HG03457 (cell line): Measurements from ENCODE around the gene SELENOM.
"Not testable (repeated sequence)": the region's sequence is repeated elsewhere in the genome, so short reads cannot be mapped to it uniquely, and the experiment has no call there.

Experiments
- ATAC-seq: cut with Tn5 transposase; IDR thresholded peaks from one replicate; pipeline ENCODE4 v1.9.1; 2021; ENCODE audit warnings: moderate number of reproducible peaks; ENCODE audit not compliant: unreplicated experiment

Gene SELENOM

GRCh38 chr22:31134688-31135087 is 27.3 kb upstream of the SELENOM start:
- no peak for ATAC-seq

DNA sequence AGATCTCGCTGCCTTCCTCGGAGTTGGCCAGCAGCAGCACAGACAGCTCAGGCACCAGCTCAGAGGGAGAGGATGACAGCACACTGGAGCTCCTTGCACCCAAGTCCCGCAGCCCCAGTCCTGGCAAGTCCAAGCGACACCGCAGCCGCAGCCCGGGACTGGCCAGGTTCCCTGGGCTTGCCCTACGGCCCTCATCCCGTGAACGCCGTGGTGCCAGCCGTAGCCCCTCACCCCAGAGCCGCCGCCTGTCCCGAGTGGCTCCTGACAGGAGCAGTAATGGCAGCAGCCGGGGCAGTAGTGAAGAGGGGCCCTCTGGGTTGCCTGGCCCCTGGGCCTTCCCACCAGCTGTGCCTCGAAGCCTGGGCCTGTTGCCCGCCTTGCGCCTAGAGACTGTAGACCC is 26.5 kb upstream of the SELENOM start:
- no peak for ATAC-seq

- ATAC-seq: no peak
Measured at GRCh38 chr22:31130873-31131272, 23.5 kb upstream of the SELENOM start.

DNA sequence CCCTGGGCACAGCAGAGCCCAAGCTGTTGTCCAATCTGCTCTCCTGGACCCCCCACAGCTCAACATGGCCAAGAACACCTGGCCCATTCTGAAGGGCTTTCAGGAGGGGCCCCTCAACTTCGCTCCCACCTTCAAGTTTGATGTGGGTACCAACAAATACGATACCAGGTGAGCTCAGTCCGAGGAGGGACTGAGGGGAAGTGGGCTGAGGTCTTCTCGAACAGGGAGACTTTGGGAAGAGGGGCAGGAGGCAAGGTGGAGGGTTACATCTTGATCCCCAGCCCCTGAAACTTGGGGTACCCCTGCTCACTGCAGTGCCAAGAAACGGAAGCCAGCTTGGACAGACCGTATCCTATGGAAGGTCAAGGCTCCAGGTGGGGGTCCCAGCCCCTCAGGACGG is 20.8 kb upstream of the SELENOM start:
- ATAC-seq: no peak

- no peak for ATAC-seq
Measured at GRCh38 chr22:31127181-31127772, 19.9 kb upstream of the SELENOM start.

DNA sequence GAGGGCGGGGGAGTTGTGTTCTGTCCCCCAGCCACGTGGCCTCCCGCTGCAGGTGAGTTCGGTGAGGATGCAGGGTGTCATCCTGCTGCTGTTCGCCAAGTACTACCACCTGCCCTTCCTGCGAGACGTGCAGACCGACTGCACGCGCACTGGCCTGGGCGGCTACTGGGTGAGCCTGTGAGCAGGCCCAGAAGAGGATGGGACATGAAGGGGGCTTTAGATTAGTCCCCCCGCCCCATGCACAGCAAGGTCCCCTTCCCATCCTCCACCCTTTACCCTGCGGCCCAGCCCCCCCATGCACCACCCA is 19.5 kb upstream of the SELENOM start:
- no peak for ATAC-seq

- ATAC-seq: no peak
Measured at GRCh38 chr22:31126128-31126868, 18.9 kb upstream of the SELENOM start.

DNA sequence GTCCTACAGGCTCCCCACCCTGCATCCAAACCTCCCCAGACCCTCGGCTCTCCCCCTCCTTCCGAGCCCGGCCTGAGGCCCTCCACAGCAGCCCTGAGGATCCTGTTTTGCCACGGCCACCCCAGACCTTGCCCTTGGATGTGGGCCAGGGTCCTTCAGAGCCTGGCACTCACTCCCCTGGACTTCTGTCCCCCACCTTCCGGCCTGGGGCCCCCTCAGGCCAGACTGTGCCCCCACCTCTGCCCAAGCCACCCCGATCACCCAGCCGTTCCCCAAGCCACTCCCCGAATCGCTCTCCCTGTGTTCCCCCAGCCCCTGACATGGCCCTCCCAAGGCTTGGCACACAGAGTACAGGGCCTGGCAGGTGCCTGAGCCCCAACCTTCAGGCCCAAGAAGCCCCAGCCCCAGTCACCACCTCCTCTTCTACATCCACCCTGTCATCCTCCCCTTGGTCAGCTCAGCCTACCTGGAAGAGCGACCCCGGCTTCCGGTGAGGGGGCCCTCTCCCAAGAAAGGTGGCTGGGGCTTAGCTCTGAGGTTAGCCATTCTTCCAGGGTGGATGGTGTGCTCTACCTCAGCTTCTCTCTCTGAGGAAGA is 18.3 kb upstream of the SELENOM start:
- no peak for ATAC-seq

DNA sequence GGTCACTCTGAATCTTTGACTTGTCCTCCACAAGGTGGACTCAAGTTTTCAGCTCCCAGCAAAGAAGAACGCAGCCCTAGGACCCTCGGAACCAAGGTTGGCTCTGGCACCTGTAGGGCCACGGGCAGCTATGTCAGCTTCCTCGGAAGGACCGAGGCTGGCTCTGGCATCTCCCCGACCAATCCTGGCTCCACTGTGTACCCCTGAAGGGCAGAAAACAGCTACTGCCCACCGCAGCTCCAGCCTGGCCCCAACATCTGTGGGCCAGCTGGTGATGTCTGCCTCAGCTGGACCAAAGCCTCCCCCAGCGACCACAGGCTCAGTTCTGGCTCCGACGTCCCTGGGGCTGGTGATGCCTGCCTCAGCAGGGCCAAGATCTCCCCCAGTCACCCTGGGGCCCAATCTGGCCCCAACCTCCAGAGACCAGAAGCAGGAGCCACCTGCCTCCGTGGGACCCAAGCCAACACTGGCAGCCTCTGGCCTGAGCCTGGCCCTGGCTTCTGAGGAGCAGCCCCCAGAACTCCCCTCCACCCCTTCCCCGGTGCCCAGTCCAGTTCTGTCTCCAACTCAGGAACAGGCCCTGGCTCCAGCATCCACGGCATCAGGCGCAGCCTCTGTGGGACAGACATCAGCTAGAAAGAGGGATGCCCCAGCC is 17.6 kb upstream of the SELENOM start:
- no peak for ATAC-seq

- ATAC-seq: no peak
Measured at GRCh38 chr22:31124290-31124689, 16.9 kb upstream of the SELENOM start.

GRCh38 chr22:31123292-31123602 is 15.9 kb upstream of the SELENOM start:
- ATAC-seq: no peak

GRCh38 chr22:31122532-31123291 is 15.3 kb upstream of the SELENOM start, which contains the start of gene INPP5J:
TSS of gene INPP5J (plus strand) at chr22:31122966. CDS start at chr22:31123015, 49 bp downstream.
- ATAC-seq: no peak

DNA sequence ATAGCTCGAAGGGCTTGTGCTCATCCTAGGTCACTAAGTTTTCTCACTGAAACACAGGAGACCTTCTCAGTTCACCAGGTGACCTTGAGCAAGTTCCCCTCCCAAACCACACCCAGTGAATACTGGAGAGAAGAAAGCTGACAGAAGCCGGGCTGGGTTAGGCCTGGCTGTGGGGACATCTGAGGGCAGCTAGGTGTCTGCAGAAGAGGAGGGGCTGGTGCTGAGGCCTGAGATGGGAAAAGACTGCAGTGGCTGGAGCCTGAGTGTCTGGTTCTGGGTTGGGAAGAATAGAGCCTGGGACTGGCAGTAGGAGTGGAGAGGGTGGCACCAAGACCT is 14.8 kb upstream of the SELENOM start:
- no peak for ATAC-seq

- no peak for ATAC-seq
Measured at GRCh38 chr22:31121403-31121802, 14.0 kb upstream of the SELENOM start.

GRCh38 chr22:31120642-31121041 is 13.3 kb upstream of the SELENOM start:
- no peak for ATAC-seq

GRCh38 chr22:31120230-31120629 is 12.9 kb upstream of the SELENOM start:
- no peak for ATAC-seq

- no peak for ATAC-seq
Measured at GRCh38 chr22:31119026-31119717, 11.8 kb upstream of the SELENOM start.

- ATAC-seq: no peak
Measured at GRCh38 chr22:31118046-31118820, 10.9 kb upstream of the SELENOM start.

- not testable (repeated sequence) for ATAC-seq
Measured at GRCh38 chr22:31112547-31113091, 5.3 kb upstream of the SELENOM start.

DNA sequence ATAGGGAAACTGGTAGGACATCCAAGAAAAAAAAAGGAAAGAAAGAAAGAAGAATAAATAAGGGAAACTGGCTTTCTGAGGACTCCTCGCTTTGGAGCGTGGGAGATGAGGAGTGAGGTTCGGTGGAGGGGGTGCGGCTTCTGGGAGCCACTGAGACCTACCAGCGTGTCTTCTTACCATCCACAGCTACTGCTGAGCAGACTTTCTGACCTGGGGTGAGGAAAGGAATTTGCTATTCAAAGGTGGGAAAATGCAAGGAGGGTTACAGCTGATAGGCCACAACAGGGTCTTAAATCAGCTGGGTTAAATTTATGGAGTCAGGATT is 488 bp upstream of the SELENOM start:
- ATAC-seq: peak; percentile 17
